Adrenal gland (tissue), 12 donors: ENCODE data around the gene TRMT2A. TPM values are rescaled to one million over a fixed set of nuclear protein-coding genes. Genes with fewer than 3 reads are reported as not detected.

ENCODE experiments used
- DNase-seq, 7 donors: peaks; one replicate each; pipeline ENCODE4 v3.0.0-alpha.2; 2019 to 2020
- H3K27ac ChIP-seq, 5 donors: fragments of 200-600 bp; sonication (generic) in 4 of 5; 1 replicate in 3 of 5; 2 replicates in 2 of 5; pipeline versions ENCODE4 v1.5.1 to v1.8.0; 2016 to 2020; ENCODE audit warnings: mild to moderate bottlenecking in 1 of 5
- H3K27me3 ChIP-seq: fragments of 200-600 bp; 2 replicates; pipeline ENCODE4 v1.8.0; 2021
- H3K36me3 ChIP-seq, 2 donors: fragments of 200-600 bp; replicated peaks in 1 of 2; 1 replicate in 1 of 2; 2 replicates in 1 of 2; pipeline versions ENCODE4 v1.5.1 to v1.8.0; 2018 to 2022
- H3K4me1 ChIP-seq, 2 donors: fragments of 200-600 bp; replicated peaks in 1 of 2; 1 replicate in 1 of 2; 2 replicates in 1 of 2; pipeline versions ENCODE4 v1.5.1 to v1.8.0; 2018 to 2021
- H3K4me3 ChIP-seq, 4 donors: fragments of 200-600 bp; sonication (generic) in 3 of 4; one replicate each; pipeline ENCODE4 v1.5.1; 2016 to 2018
- H3K9me3 ChIP-seq, 3 donors: fragments of 200-600 bp; sonication (generic) in 1 of 3; replicated peaks in 1 of 3; 1 replicate in 2 of 3; 2 replicates in 1 of 3; pipeline versions ENCODE4 v1.5.1 to v1.8.0; 2016 to 2021
- POLR2A ChIP-seq, 2 donors: fragments of 450-650 bp; IDR thresholded peaks; one replicate each; pipeline ENCODE4 v1.6.1; 2017; ENCODE audit warnings: antibody characterized with exemption in 2 of 2, mild to moderate bottlenecking in 2 of 2, moderate library complexity in 1 of 2
- WGBS, 4 donors: extraction: QIAGEN DNeasy Blood & Tissue Kit in 2 of 4; methylation state at CpG; one replicate each; pipeline versions ENCODE4 v1.1.5 to v1.1.7; 2013 to 2017; 5-methylcytosine and 5-hydroxymethylcytosine counted together
- intact Hi-C, 2 donors: fragments of 100-400 bp; cut with DNase I; formaldehyde crosslinking; loops; one replicate each; pipeline versions ENCODE4 v1.14.1 to v1.15.0; 2022 to 2023
- polyA plus RNA-seq, 3 donors: library from polyadenylated mRNA; stranded (reverse); fragments of 200-250 nt in 2 of 3; fragments of 350-450 nt in 1 of 3; fragmentation: Illumina TruSeq in 1 of 3; extraction: RNeasy Lipid Tissue Mini Kit (QIAGEN cat#74804) in 1 of 3; gene quantifications; one replicate each; pipeline ENCODE4 v1.2.3, GENCODE V29; 2013 to 2014
- total RNA-seq, 9 donors: library from RNA; depleted of rRNA in 4 of 9; stranded (reverse); fragments of >200 nt in 4 of 9; fragments of 120-200 nt in 1 of 9; fragmentation: NEBNext Ultra II Directional in 1 of 9; extraction: Animal tissue kit (Norgen Biotek cat#: 25700) in 1 of 9; gene quantifications; one replicate each; pipeline versions ENCODE4 v1.1.0 to v1.2.4, GENCODE V29; 2013 to 2023
- TF ChIP-seq, protein P1 (sequence below), 6 experiments: fragments of 450-650 bp in 4 of 6; fragments of 200-600 bp in 2 of 6; sonication (generic) in 1 of 6; IDR thresholded peaks; 1 replicate in 5 of 6; 2 replicates in 1 of 6; pipeline versions ENCODE4 v1.5.1 to v1.8.0; 2016 to 2021; ENCODE audit warnings: antibody characterized with exemption in 6 of 6, mild to moderate bottlenecking in 2 of 6, moderate library complexity in 1 of 6
- donor health status: healthy with polysubstance abuse.
- donor health status: Bipolar disorder and iron deficiency.
- donor health status: DM: yes; HTN: yes; CAD: no.
- donor health status: DM: no; HTN: no; CAD: no.
- donor health status: DM: no; HTN: no; CAD: no.
- donor health status: DM: yes; HTN: yes; CAD: no.

Gene TRMT2A
- total and polyA plus RNA-seq, 12 donors = 22.4 to 283 (median 66.8) TPM

DNA sequence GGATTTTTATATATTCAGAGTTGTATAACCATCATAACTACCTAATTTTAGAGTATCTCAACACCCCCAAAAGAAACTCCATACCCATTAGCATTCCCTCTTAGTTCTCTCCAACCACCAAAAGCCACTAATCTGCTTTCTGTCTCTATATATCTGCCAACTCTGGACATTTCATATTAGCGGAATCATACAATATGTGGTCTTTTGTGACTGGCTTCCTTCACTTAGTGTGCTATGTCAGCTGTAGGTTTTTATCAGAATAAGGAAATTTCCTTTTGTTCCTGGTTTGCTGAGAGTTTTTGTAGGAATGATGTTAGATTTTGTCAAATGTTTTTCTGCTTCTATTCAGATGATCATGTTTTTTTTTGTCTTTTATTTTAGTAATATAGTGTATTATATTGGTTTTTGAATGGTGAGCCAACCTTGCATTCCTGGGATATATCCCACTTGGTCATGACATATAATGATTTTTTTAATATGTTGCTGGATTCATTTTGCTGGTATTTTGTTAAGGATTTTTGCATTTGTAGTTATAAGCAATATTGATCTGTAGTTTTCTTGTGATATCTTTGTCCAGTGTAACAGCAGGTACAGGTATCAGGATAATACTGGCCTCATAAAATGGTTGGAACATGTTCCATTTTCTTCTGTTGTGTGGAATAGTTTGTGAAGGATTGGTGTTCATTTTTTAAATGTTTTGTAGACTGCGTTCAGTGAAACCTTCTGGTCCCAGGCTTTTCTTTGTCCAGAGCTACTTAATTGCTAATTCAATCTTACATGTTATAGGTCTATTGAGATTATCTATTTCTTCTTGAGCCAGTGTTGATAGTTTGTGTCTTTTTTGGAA, 20.2 kb downstream of the TRMT2A start:
- DNase-seq = no peak
- Histone ChIP-seq H3K36me3 (peaks cover 0 to 96% of the 10 kb centered on the region in 2 donors), H3K27me3 (no peaks in the 10 kb centered on the region), H3K4me1 (no peaks in the 10 kb centered on the region), H3K4me3 (no peak overlapping the region), H3K9me3 (no peaks in the 10 kb centered on the region), H3K27ac (no peak overlapping the region)
- intact Hi-C loops = loop anchor here in 1 of 2 donors (10.0 kb wide), 1 partner anchor 82 kb away; the partner anchor contains the start of gene ARVCF
- no peak for TF ChIP-seq POLR2A (IDR thresholded peaks at IDR 0.05)
- TF ChIP-seq, protein P1, sequence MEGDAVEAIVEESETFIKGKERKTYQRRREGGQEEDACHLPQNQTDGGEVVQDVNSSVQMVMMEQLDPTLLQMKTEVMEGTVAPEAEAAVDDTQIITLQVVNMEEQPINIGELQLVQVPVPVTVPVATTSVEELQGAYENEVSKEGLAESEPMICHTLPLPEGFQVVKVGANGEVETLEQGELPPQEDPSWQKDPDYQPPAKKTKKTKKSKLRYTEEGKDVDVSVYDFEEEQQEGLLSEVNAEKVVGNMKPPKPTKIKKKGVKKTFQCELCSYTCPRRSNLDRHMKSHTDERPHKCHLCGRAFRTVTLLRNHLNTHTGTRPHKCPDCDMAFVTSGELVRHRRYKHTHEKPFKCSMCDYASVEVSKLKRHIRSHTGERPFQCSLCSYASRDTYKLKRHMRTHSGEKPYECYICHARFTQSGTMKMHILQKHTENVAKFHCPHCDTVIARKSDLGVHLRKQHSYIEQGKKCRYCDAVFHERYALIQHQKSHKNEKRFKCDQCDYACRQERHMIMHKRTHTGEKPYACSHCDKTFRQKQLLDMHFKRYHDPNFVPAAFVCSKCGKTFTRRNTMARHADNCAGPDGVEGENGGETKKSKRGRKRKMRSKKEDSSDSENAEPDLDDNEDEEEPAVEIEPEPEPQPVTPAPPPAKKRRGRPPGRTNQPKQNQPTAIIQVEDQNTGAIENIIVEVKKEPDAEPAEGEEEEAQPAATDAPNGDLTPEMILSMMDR (IDR thresholded peaks at IDR 0.05) = no peak
- 95 to 98% (median 97%) methylated on average over 2 of the region's 2 CpGs for WGBS, 4 donors

DNA sequence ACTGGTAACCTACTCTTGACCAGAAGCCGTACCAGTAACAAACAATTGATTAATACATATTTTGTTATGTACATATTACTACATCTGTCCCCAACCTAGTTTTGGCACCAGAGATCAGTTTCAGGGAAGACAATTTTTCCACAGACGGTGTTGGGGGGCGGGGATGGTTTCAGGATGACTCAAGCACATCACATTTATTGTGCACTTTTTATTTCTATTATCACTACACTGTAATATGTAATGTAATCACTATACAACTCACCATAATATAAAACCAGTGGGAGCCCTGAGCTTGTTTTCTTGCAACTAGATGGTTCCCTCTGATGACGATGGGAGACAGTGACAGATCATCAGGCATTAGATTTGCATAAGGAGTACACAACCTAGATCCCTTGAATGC, 21.5 kb downstream of the TRMT2A start:
- no peak overlapping the region for H3K4me3 ChIP-seq
- no peaks in the 10 kb centered on the region for H3K4me1 ChIP-seq
- H3K27ac ChIP-seq = no peak overlapping the region
- intact Hi-C loops = loop anchor here in 1 of 2 donors (10.0 kb wide), 1 partner anchor 81 kb away; the partner anchor contains the start of gene ARVCF
- no peak for TF ChIP-seq POLR2A (IDR thresholded peaks at IDR 0.05)
- TF ChIP-seq, protein P1 (IDR thresholded peaks at IDR 0.05) = no peak
- peaks cover 0 to 96% of the 10 kb centered on the region in 2 donors for H3K36me3 ChIP-seq
- peak in 1 of 7 donors; percentile 2 for DNase-seq
- no peaks in the 10 kb centered on the region for H3K9me3 ChIP-seq
- WGBS, 4 donors = 94 to 99% (median 96%) methylated on average over 4 of the region's 4 CpGs
- no peaks in the 10 kb centered on the region for H3K27me3 ChIP-seq

DNA sequence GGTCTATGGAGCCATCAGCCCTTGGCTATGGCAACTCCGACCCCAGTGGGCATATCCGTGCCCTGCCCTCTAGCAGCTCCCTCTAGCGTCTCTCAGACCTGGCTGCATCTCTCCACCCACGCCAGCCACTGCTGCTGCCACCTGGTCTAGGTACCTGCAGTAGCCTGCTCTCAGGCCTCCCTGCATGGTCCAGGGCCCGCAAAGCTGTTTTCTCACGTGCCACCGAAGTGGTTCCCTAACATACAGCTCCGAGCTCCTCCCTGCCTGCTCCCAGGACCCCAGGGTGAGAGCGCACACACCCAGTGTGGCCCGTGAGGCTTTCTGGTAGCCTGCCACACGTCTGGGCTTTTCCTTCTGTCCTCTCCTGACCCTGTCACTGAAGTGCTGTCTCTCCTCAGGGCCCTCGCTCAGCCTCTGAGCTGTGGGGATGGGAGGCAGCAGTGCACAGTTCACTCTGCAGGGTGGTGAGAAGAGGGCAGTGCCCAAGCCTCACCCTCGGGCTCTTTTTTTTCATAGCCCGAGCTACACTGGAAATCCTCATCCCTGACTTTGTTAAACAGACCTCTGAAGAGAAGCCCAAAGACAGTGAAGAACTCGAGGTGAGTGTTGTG, 22.7 kb downstream of the TRMT2A start:
- TF ChIP-seq, protein P1 (IDR thresholded peaks at IDR 0.05) = no peak
- TF ChIP-seq POLR2A (IDR thresholded peaks at IDR 0.05) = no peak
- Histone ChIP-seq H3K4me1 (no peaks in the 10 kb centered on the region), H3K4me3 (no peak overlapping the region), H3K27me3 (no peaks in the 10 kb centered on the region), H3K27ac (no peak overlapping the region), H3K36me3 (peaks cover 0 to 96% of the 10 kb centered on the region in 2 donors), H3K9me3 (no peaks in the 10 kb centered on the region)
- intact Hi-C loops = loop anchor here in 1 of 2 donors (10.0 kb wide), 1 partner anchor 80 kb away; the partner anchor contains the start of gene ARVCF
- WGBS, 4 donors = 92 to 97% (median 95%) methylated on average over 15 of the region's 15 CpGs
- DNase-seq = peak in 1 of 7 donors; percentile 8
